Measurements from ENCODE around the gene AIDA.

GRCh38 chr1:222620566-222620965, 91.7 kb downstream of the AIDA start:
- TF ChIP-seq EZH2 (IDR thresholded peaks at IDR 0.05; ENCODE audit: borderline replicate concordance) = no peak
- TF ChIP-seq CTCF (IDR thresholded peaks at IDR 0.05; ENCODE audit: poor library complexity) = no peak

All from hepatocyte (in vitro differentiated cells).